HG03439 (cell line): ENCODE results near the gene TMC3.
A peak's percentile ranks its signal among the peaks of the same experiment; 100 is the strongest.

Source experiments
- ATAC-seq: cut with Tn5 transposase; IDR thresholded peaks from one replicate; pipeline ENCODE4 v1.9.1; 2021; ENCODE audit warnings: mild to moderate bottlenecking, moderate library complexity; ENCODE audit not compliant: unreplicated experiment

The TMC3 gene

DNA sequence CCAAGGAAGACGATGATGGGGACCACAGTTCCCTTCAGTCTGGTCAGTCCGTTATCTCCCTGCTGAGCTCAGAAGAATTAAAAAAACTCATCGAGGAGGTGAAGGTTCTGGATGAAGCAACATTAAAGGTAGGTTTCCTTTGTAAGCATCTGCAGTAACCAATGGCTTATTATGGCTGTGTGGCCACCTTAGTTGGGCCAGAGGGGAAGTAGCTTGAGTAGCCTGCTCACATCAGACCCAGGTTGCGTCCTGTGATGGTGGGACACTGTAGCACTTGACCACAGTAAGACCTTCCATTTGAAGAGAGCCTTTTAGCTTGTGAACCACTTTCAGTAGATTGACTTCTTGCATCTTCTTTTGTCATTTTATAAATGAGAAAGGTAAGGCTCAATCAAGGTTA is 72.6 kb downstream of the TMC3 start:
- ATAC-seq, result peak; percentile 1

DNA sequence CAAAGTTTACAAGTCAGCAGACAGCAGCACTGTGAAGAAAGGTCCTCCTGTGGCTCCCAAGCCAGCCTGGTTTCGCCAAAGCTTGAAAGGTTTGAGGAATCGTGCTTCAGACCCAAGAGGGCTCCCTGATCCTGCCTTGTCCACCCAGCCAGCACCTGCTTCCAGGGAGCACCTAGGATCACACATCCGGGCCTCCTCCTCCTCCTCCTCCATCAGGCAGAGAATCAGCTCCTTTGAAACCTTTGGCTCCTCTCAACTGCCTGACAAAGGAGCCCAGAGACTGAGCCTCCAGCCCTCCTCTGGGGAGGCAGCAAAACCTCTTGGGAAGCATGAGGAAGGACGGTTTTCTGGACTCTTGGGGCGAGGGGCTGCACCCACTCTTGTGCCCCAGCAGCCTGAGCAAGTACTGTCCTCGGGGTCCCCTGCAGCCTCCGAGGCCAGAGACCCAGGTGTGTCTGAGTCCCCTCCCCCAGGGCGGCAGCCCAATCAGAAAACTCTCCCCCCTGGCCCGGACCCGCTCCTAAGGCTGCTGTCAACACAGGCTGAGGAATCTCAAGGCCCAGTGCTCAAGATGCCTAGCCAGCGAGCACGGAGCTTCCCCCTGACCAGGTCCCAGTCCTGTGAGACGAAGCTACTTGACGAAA is 74.3 kb downstream of the TMC3 start:
- ATAC-seq, result no peak

DNA sequence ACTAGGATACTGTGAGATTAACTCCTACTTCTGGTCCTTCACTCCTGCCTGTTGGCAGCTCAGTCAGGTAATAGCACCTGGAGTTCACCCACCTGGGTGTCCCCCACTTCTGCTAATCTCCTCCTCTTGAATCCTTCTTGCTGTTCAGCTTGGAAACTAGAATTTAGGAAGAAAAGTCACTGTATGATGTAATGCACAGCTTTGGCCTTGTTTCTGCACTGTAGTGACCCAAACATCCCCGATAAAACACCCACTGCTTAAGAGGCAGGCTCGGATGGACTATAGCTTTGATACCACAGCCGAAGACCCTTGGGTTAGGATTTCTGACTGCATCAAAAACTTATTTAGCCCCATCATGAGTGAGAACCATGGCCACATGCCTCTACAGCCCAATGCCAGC is 74.9 kb downstream of the TMC3 start:
- ATAC-seq, result no peak

DNA sequence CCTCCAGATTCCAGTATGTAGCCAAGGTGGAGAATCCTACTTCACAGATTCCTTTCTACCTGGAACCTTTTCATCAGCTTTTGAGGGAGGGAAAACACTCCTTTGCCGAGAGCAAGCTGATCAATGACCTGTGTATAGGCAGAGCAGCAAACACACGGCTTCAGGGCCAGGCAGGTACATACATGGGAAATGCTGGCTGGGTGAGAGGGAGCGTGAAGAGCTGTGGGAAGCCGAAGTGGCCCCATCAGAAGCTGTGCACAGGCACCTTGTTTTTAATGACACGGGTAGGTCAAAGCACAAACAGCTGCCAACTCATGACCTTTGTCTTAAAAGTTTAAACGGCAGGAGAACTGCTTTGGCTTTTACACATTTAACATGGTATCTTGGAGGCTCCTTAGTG is 75.4 kb downstream of the TMC3 start:
- ATAC-seq, result no peak

DNA sequence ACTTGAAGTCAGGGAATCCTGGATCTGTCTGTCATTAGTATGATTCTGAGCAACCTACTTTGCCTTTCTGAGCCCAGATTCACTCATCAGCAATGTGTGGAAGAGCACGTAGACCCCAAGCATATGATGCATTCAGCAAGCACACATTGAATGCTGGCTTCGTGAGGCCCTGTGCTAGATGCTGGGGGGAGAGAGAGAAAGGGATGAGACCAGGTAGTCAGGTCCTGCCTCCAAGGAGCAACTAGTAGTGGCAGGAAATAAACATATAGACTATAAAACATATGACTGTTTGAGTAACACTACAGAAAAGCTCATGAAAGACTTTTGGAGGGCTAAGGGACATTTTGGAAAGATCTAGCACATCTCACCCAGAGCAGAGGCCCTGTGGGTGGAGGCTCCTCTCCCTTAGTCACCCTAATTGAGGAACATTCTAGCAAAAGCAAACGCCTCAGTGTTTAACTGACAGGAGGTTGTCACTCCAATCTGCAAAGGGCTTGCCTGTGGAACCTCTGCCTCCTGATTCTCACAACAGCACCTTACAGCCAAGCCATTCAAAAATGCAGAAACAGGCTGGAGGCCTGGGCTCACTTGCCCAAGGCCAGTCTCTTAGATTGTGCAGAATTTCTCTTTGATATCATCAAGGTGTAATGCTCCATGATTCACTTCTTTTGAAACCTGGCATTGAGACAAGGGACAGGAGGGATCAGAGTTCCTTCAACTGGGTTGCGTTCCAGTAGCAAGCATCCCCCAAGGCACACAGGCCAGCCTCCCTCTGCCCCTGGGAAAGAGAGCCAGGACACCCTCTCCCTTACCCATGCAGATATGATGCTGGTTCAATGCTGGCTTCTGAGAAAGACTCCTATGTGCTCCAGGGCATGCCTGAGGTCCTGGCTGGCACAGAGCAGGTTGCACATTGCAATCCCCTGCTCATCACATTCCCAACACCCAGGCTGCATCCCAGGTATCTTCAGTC is 76.1 kb downstream of the TMC3 start:
- no peak for ATAC-seq

DNA sequence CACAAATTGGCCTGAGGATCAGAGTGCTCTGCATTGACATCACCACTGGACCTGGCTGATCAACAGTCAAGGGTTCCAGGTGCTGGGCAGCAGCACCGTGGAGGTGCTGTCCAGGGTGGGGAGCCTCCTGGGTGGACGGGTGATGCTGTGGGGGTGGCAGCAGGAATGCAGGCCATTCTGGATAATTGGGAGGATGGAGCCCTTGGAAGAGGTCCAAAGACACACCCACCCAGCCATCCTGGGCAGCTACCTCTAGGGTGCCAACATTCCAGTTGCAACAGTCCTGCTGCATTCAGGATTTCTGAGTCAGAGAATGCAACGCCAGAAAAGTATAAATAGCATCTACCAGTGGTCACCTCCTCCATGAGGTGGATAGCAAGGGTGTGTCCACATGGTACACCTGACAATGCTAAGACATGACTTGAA is 76.9 kb downstream of the TMC3 start:
- ATAC-seq, result no peak

DNA sequence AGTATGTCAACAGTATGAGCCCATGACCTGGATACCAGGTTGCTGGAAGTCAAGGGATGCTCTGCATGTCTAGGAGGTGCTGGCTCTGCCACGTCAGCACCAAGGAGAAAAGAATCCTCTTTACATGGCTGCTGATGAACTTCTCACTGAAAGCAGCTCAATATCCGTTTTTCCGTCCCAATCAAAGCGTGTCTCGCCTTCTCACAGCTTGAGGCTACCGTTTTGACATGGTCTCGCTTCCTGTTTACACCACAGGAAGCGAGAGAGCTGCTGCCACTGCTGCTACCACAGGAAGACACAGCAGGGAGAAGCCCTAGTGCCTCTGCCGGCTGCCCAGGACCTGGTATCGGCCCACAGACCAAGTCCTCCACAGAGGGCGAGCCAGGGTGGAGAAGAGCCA is 77.3 kb downstream of the TMC3 start:
- ATAC-seq, result peak; percentile 47

DNA sequence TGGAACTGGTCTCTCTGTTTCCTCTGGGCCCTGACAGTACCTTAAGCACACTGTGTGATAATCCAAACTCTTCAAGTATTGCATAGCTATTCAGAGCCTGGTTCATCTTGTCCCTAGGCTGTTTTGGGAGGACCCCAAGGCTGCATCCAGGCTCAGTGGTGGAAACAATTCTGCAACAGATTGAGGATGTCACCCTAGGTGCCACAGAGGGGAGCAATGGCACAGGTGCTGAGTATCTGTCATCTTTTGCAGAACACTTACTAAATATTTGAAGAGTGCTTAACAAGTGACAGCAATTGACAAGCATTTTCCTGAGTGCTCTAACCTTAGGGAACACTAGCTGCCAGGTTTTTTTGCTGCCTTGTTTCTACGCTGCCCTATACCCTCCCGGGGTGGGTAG is 77.8 kb downstream of the TMC3 start:
- ATAC-seq, result no peak

DNA sequence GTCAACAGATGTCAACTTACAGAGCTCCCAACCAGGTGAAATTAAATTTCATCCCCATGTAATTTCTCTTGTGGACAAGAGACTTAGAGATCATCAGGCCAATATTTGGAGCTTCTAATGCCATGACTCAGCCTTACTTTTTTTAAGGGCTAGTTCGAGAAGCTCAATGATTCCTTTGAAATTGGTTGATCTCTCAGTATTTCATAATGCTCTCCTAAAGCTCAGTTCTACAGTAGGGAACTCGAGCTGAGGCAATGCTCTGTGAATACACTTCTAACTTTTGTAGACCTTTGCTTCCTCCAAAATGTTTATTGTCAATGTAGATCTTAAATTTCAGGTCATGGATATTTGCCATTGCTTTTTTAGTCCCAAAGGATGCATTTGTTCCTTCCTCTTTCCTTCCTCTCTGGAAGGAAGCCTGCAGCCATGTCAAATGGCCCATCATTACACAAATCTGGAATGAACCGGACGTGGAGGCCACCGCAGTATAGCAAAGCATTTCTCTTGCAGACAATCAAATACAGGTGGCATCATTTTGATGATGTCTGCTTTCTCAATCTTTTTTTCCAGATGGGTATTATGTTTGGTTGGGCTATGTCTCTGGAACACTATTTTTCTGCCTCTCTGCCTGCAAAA is 78.4 kb downstream of the TMC3 start:
- no peak for ATAC-seq

DNA sequence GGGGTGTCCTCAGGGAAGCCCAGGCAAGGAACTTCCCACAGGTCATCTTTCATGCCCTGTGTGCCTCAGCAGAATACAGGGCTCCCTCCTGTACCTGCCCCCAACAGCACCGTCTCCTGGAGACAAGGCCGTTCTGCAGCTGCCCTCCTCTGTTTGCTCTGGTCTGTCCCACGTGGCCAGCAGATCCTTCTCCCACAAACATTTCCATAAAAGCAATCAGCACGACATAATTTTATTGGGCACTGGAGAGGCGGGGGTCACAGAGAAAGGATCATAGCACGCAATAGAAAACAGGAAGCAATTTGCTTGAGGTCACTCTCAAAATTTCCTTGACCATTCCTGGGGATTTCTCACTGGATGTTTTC is 79.5 kb downstream of the TMC3 start:
- no peak for ATAC-seq

DNA sequence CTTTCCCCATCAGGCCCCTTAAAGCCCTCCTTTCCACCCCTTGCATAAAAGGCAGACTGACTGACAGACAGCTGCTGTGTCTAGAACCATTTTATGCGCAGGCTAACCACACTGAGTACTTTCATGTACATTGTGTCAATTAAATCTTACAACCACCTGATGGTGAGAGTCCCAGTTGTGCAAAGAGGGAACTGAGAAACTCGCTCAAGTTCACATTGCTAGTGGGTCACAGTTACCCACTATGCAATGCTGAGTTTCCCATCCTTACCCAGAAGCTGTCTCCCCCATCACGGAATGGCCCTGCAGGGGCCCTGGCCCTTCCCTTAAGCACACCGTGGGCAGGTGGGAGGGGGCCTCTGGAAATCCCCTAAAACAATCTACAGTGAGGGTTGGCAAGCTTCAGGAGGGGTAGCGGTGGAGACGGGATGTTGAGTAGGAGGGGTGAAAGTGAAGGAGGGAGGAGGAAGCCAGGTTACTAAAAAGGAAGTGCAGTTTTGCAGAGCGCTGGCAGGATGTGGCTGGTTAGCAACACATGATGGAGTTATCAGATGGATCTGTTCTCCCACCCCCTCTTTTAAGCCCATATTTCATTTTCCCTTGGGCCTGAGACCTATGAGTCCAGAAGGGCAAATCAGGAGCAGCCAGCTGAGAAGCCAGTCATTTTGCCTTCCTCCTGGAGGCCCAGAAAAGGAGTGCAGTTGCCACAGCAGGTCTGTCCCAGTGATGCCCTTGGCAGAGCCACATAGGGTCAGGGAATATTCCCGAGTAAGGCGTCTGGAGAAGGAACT is 80.1 kb downstream of the TMC3 start:
- ATAC-seq, result peak; percentile 59

DNA sequence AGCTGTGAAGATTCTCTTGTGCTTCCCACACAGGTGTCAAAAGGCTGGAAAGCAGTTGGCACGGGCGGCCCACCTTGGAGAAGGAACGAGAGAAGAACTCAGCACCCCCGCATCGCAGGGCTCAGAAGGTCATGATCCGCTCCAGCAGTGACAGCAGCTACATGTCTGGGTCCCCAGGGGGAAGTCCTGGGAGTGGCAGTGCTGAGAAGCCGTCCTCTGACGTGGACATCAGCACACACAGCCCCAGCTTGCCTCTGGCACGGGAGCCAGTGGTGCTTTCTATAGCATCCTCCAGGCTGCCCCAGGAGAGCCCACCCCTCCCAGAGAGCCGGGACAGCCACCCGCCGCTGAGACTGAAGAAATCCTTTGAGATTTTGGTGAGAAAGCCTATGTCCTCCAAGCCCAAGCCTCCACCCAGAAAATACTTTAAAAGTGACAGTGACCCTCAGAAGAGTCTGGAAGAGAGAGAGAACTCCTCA is 81.5 kb downstream of the TMC3 start:
- no peak for ATAC-seq

DNA sequence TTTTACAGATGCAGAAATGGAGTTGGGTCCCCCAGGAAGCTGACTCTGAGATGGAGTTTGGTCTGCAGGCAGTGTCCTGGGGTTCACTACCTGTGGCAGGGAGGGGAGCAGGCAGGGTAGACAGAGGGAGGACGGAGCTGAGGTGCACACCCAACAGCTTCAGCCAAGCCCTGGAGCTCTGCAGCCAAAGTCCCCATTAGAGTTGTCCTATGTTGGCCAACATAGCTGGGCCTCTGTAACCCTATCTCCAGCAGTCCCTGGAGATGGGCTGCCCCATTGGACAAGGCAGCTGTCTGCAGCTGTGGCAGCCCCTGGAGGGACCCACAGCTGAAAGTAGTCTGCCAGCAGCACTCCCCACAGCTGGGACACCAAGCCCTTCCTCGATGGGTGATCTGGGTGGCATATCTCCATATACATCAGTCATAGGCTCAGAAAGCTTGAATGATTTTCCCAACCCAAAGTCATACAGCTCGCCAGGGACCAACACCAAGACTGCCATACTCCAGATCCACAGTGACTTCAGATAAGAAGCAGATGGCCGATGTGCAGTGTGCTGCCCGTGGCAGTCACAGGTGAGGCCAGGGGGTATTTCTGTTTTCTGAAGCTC is 82.0 kb downstream of the TMC3 start:
- no peak for ATAC-seq

DNA sequence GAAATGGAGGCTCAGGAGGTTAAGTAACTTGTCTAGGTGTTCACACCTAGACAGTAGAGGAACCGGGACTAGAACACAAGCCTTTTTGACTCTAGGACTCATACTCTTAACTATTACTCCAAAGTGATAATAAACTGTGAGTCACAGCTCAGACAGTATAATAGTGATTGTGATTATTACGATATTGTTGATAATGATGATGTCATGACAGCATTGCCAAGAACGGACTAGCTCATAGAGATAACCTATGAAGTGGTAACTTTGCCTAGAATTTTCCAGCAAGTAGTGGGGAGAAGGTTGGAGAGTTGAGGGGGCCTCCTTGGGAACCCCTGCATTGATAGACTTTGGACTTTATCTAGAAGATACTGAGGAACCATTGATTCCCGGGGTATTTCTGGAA is 84.1 kb downstream of the TMC3 start:
- no peak for ATAC-seq

DNA sequence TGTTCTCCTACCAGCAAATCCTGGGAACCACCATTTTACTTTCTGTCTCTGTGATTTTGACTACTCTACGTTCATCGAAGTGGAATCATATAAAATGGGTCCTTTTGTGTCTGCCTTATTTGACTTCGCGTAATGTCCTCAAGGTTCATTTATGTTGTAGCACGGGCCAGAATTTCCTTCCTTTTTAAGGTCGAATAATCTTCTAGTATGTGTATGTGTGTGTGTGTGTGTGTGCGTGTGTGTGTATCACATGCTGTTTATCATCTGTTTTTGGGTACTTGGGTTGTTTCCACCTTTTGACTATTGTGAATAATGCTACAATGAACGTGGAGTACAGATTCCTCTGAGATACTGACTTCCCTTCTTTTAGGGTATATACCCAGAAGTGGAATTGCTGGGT is 85.4 kb downstream of the TMC3 start:
- ATAC-seq, result no peak

DNA sequence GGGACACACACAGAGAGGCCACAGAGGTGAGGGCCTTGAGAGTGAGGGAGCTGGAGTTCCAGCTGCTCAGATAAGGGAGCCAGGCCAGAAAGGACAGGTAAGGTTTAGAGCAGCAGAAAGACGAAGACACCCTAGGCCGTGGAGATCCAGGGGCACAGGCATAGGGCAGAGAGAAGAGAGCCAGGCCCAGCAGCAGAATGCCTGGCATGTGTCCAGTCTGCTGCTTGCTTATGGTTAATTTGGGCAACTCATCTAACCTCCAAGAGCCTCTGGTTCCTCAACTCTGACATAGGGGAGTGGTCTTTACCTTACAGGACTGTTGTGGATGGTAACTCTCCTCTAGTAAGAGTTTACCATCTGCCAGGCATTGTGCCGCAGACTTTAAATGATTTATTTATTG is 86.0 kb downstream of the TMC3 start:
- ATAC-seq, result no peak

DNA sequence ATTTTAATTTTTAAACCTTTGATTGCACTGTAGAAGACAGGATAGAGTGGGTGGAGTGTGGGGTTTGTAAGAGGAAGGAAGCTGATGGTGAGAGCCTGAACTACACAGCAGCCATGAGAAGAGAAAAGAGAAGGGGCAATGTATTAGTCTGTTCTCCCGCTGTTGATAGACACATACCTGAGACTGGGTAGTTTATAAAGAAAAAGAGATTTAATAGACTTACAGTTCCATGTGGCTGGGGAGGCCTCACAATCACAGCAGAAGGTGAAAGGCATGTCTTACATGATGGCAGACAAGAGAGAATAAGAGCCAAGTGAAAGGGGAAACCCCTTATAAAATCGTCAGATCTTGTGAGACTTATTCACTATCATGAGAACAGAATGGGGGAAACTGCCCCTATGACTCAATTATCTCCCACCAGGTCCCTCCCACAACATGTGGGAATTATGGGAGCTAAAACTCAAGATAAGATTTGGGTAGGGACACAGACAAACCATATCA is 87.3 kb downstream of the TMC3 start:
- no peak for ATAC-seq

DNA sequence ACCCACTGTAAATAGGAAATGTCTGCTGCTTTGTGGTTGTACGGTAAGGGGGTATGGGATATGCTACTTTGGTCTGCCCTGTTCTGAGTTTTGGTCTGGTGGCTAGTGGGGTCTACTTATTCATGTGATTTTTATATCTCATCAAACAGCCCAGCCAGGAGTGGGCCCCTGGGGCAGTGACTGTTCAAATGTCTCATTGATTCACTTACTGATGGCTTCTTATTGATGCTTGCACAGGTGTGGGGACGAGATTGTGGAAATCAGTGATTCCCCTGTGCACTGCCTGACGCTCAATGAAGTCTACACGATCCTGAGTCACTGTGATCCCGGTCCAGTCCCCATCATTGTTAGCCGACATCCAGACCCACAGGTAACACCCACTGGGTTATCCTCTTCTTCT is 88.6 kb downstream of the TMC3 start:
- no peak for ATAC-seq

DNA sequence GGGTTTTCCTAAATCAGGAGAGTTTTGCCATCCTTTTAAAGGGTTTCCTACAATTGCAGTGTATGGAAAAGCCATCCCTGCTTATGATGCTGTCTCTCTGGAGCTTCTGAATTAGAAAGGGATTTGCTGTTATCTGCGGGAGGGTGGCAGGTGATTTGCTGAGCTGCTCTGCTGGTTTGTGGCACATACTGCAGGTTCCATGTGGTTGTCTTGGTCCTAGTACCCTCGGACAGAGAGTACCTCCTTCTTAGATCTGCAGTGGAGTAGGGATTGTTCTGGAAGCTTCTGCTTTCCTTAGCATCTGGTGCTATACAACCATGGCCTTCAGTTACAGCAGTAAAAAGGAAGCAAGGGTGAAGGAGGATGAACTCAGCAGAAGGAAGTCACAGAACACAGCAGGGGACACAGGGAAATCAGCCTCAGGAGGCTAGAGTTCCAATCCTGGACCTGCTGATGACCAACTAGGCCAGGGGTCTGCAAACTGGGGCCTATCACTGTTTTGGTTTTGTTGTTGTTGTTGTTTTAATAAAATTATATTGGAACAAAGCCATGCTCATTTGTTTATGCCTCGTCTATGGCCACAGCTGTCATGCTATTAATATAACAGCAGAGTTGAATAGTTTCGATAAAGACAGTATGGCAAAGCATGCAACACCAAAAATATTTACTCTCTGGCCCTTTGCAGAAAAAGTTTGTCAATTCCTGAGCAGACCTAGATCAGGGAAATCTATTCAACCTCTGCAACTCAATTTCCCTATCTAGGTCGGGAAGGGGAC is 89.6 kb downstream of the TMC3 start:
- no peak for ATAC-seq

DNA sequence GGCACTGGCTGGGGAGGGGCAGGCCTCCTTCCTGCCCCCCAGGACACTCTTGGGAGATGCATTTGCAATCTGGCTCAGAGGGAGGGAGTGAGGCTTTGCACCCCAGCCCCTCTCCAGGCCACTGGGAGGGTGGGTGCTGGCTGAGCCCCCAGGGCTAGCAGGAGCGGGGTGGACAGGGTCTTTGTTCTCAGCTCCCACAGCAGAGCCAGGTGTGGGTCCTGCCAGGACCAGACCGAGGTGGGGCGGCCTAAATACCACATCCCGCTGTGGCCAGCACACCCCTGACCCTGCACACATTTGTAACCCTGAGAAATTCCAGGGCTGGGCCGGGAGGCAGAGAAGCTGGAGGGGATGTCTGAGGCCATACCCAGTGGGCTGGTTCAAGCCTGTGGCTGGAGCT is 91.1 kb downstream of the TMC3 start:
- no peak for ATAC-seq
